ENCODE data around the gene SLC8A1. TPM values are rescaled to one million over a fixed set of nuclear protein-coding genes. Genes with fewer than 3 reads are reported as not detected.

Gene SLC8A1
- total RNA-seq, 1 donor from 2014 or later: 5.7 TPM

DNA sequence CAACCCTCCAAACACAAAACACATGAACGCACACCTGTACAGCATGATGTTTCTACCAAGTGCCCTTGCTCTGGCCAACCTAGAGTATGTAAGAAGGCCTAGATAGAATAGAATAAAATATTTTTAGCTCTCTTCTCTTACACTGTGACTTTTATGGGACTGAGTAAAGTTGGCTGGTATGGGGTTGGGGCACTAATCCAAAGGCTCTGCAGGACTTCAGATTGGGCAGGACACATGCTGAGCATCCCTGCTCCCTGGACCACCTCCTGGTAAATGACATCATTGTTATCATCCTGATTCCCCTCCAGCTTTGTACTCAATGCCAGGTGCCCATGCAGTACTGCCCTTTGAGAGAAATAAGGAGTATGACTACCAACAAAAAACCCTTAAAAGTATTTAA lies 322.2 kb downstream of the SLC8A1 start:
- Mint-ChIP-seq H3K36me3 (ENCODE audit: insufficient read depth) (no peaks in the 10 kb centered on the region), H3K4me3 (ENCODE audit: low read depth) (no peak overlapping the region), H3K4me1 (ENCODE audit: low read depth) (peaks cover 18% of the 10 kb centered on the region), H3K27ac (no peak overlapping the region), H3K27me3 (peaks cover 6% of the 10 kb centered on the region), H3K9me3 (ENCODE audit: low read depth) (no peaks in the 10 kb centered on the region)
- no peak for DNase-seq (ENCODE audit: low spot score, unreplicated experiment)
- TF ChIP-seq, protein P1, sequence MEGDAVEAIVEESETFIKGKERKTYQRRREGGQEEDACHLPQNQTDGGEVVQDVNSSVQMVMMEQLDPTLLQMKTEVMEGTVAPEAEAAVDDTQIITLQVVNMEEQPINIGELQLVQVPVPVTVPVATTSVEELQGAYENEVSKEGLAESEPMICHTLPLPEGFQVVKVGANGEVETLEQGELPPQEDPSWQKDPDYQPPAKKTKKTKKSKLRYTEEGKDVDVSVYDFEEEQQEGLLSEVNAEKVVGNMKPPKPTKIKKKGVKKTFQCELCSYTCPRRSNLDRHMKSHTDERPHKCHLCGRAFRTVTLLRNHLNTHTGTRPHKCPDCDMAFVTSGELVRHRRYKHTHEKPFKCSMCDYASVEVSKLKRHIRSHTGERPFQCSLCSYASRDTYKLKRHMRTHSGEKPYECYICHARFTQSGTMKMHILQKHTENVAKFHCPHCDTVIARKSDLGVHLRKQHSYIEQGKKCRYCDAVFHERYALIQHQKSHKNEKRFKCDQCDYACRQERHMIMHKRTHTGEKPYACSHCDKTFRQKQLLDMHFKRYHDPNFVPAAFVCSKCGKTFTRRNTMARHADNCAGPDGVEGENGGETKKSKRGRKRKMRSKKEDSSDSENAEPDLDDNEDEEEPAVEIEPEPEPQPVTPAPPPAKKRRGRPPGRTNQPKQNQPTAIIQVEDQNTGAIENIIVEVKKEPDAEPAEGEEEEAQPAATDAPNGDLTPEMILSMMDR (IDR thresholded peaks at IDR 0.05; ENCODE audit: unreplicated experiment): no peak

DNA sequence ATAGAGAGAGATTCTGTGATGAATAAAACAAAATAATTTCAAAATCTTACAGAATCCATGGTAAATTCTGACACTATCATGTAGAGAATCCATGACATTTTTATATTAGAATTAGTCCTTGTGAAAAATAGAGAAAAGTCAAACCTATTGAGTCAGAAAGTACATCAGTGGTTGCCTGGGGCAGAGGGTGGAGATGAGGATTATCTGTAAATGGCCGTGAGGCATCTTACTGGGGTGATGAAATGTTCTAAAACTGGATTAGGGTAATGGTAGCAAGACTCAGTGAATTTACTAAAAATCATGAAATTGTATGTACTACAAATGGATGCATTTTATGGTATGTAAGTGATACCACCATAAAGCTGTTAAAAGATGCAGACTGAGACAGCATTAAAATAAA lies 323.1 kb downstream of the SLC8A1 start:
- no peak for DNase-seq (ENCODE audit: low spot score, unreplicated experiment)
- TF ChIP-seq, protein P1 (IDR thresholded peaks at IDR 0.05; ENCODE audit: unreplicated experiment): no peak
- H3K9me3 Mint-ChIP-seq (ENCODE audit: low read depth): no peaks in the 10 kb centered on the region
- no peaks in the 10 kb centered on the region for H3K36me3 Mint-ChIP-seq (ENCODE audit: insufficient read depth)
- H3K27ac Mint-ChIP-seq: no peak overlapping the region
- H3K4me3 Mint-ChIP-seq (ENCODE audit: low read depth): no peak overlapping the region
- peaks cover 19% of the 10 kb centered on the region for H3K4me1 Mint-ChIP-seq (ENCODE audit: low read depth)
- peaks cover 6% of the 10 kb centered on the region for H3K27me3 Mint-ChIP-seq

DNA sequence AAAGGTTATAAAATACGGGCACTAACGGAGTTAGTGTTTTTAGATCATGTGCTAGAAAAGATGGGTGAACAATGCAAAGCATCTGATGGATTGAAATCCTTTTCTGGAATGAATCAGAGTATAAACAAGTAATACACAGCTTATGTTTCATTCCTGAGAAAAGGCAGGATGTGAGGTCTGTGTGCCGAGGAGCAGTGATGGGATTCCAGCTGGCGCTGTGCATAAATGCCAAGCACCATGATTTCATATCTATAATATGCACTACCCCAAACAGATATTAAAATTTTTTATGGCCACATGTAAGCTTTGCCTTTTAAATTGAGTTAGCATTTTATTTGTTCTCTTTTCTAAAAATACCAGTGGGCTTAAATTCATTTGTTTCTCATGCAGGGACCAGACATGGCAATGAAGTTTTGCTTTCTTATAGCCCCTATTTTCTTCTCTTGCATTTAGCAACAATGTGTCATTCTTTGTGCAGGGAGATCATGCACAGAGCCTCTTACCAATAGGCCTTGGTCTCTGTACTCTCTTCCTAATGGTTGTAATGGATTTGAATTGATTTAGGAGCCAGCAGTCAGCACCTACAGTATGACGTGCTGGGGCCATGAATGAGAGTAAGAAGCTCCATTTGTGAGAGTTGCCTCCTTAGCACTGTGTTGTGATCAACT lies 323.9 kb downstream of the SLC8A1 start:
- Mint-ChIP-seq H3K36me3 (ENCODE audit: insufficient read depth) (no peaks in the 10 kb centered on the region), H3K9me3 (ENCODE audit: low read depth) (no peaks in the 10 kb centered on the region), H3K27ac (no peak overlapping the region), H3K4me1 (ENCODE audit: low read depth) (peaks cover 23% of the 10 kb centered on the region), H3K4me3 (ENCODE audit: low read depth) (no peak overlapping the region), H3K27me3 (peaks cover 6% of the 10 kb centered on the region)
- no peak for DNase-seq (ENCODE audit: low spot score, unreplicated experiment)
- TF ChIP-seq, protein P1 (IDR thresholded peaks at IDR 0.05; ENCODE audit: unreplicated experiment): no peak

DNA sequence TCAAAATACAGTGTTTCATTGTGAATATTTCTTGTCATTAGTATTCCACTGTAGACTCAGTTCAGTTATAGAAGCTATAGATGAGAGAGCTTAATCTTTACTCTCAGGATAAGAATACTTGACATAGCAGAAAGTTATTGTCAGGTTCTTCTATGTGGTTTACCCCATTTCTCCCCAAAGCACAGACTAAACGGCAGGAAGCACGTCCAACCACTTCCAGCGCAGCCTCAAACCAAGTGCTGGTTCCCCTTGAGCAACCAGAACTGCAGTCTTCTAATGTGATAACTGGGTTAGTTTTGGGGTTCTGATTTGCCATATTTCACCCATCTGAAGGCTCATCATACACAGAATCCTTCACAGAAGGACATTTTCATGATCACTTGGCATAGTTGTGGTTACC lies 324.7 kb downstream of the SLC8A1 start:
- TF ChIP-seq, protein P1 (IDR thresholded peaks at IDR 0.05; ENCODE audit: unreplicated experiment): no peak
- H3K4me1 Mint-ChIP-seq (ENCODE audit: low read depth): peaks cover 31% of the 10 kb centered on the region
- DNase-seq (ENCODE audit: low spot score, unreplicated experiment): no peak
- H3K27me3 Mint-ChIP-seq: peaks cover 6% of the 10 kb centered on the region
- H3K9me3 Mint-ChIP-seq (ENCODE audit: low read depth): no peaks in the 10 kb centered on the region
- H3K27ac Mint-ChIP-seq: no peak overlapping the region
- H3K36me3 Mint-ChIP-seq (ENCODE audit: insufficient read depth): no peaks in the 10 kb centered on the region
- H3K4me3 Mint-ChIP-seq (ENCODE audit: low read depth): no peak overlapping the region

DNA sequence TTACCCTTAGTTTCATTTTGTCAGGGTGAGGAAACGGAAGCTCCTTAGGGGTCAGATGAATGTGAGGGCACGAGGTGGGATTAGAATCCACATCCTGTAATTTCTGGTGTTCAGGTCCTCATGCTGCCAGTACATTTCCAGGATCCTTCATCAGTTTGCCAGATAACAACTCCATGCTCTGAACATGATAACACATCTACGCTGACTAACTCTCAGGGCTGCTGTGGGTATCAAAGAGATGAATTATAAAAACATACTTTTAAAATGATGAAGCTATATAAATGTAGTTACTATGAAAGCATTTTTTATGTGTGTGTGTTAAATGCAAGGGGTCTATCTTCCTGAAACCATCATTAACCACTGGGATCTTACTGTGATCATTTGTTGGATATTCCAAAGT lies 325.9 kb downstream of the SLC8A1 start:
- Mint-ChIP-seq H3K27me3 (peaks cover 6% of the 10 kb centered on the region), H3K9me3 (ENCODE audit: low read depth) (no peaks in the 10 kb centered on the region), H3K27ac (no peak overlapping the region), H3K4me3 (ENCODE audit: low read depth) (no peak overlapping the region), H3K36me3 (ENCODE audit: insufficient read depth) (no peaks in the 10 kb centered on the region), H3K4me1 (ENCODE audit: low read depth) (peaks cover 32% of the 10 kb centered on the region)
- DNase-seq (ENCODE audit: low spot score, unreplicated experiment): no peak
- TF ChIP-seq, protein P1 (IDR thresholded peaks at IDR 0.05; ENCODE audit: unreplicated experiment): no peak

All from progenitor cell of endocrine pancreas (in vitro differentiated cells).